Body of pancreas (tissue), 4 donors: ENCODE data around the gene ATG101.

ENCODE experiments used
- CTCF ChIP-seq, 7 experiments: fragments of 450-650 bp in 4 of 7; fragments of 200-600 bp in 3 of 7; sonication (generic) in 3 of 7; IDR thresholded peaks; one replicate each; pipeline ENCODE4 v1.5.1; 2016 to 2019; ENCODE audit warnings: antibody characterized with exemption in 7 of 7
- POLR2A ChIP-seq, 3 donors: fragments of 450-650 bp; IDR thresholded peaks; one replicate each; pipeline ENCODE4 v1.6.1; 2016; ENCODE audit warnings: antibody characterized with exemption in 3 of 3, mild to moderate bottlenecking in 2 of 3

- TF ChIP-seq CTCF (IDR thresholded peaks at IDR 0.05) (no peak), POLR2A (IDR thresholded peaks at IDR 0.05) (no peak)
Measured at GRCh38 chr12:52043386-52044212, 26.2 kb upstream of the ATG101 start.
